ENCODE results near the gene SUGCT.
"Not testable (repeated sequence)": the region's sequence is repeated elsewhere in the genome, so short reads cannot be mapped to it uniquely, and the experiment has no call there.

Gene SUGCT

GRCh38 chr7:40627361-40627760 is 492.6 kb downstream of the SUGCT start:
- DNase-seq (ENCODE audit: low spot score) = not testable (repeated sequence)

- DNase-seq (ENCODE audit: low spot score) = no peak
Measured at GRCh38 chr7:40629891-40630290, 495.1 kb downstream of the SUGCT start.

- no peak for DNase-seq (ENCODE audit: low spot score)
Measured at GRCh38 chr7:40634118-40634517, 499.3 kb downstream of the SUGCT start.

GRCh38 chr7:40638545-40639320 is 503.9 kb downstream of the SUGCT start:
- DNase-seq (ENCODE audit: low spot score) = no peak

GRCh38 chr7:40640566-40640965 is 505.8 kb downstream of the SUGCT start:
- no peak for DNase-seq (ENCODE audit: low spot score)

- no peak for DNase-seq (ENCODE audit: low spot score)
Measured at GRCh38 chr7:40641701-40642100, 506.9 kb downstream of the SUGCT start.

GRCh38 chr7:40643664-40644063 is 508.9 kb downstream of the SUGCT start:
- no peak for DNase-seq (ENCODE audit: low spot score)

GRCh38 chr7:40644454-40645188 is 509.8 kb downstream of the SUGCT start:
- DNase-seq (ENCODE audit: low spot score) = no peak

- DNase-seq (ENCODE audit: low spot score) = no peak
Measured at GRCh38 chr7:40645197-40645596, 510.4 kb downstream of the SUGCT start.

GRCh38 chr7:40646717-40647116 is 511.9 kb downstream of the SUGCT start:
- no peak for DNase-seq (ENCODE audit: low spot score)

GRCh38 chr7:40647719-40648118 is 512.9 kb downstream of the SUGCT start:
- DNase-seq (ENCODE audit: low spot score) = no peak

GRCh38 chr7:40649247-40649646 is 514.4 kb downstream of the SUGCT start:
- DNase-seq (ENCODE audit: low spot score) = no peak

GRCh38 chr7:40650903-40651302 is 516.1 kb downstream of the SUGCT start:
- not testable (repeated sequence) for DNase-seq (ENCODE audit: low spot score)

GRCh38 chr7:40654171-40654570 is 519.4 kb downstream of the SUGCT start:
- no peak for DNase-seq (ENCODE audit: low spot score)

- DNase-seq (ENCODE audit: low spot score) = no peak
Measured at GRCh38 chr7:40655426-40655825, 520.6 kb downstream of the SUGCT start.

GRCh38 chr7:40656349-40656748 is 521.5 kb downstream of the SUGCT start:
- DNase-seq (ENCODE audit: low spot score) = no peak

- DNase-seq (ENCODE audit: low spot score) = no peak
Measured at GRCh38 chr7:40658729-40659128, 523.9 kb downstream of the SUGCT start.

GRCh38 chr7:40659231-40659630 is 524.4 kb downstream of the SUGCT start:
- no peak for DNase-seq (ENCODE audit: low spot score)

GRCh38 chr7:40673285-40673684 is 538.5 kb downstream of the SUGCT start:
- DNase-seq (ENCODE audit: low spot score) = no peak

GRCh38 chr7:40674316-40674715 is 539.5 kb downstream of the SUGCT start:
- no peak for DNase-seq (ENCODE audit: low spot score)

- no peak for DNase-seq (ENCODE audit: low spot score)
Measured at GRCh38 chr7:40675741-40676140, 540.9 kb downstream of the SUGCT start.

- no peak for DNase-seq (ENCODE audit: low spot score)
Measured at GRCh38 chr7:40676221-40676620, 541.4 kb downstream of the SUGCT start.

- DNase-seq (ENCODE audit: low spot score) = no peak
Measured at GRCh38 chr7:40680657-40681056, 545.9 kb downstream of the SUGCT start.

- no peak for DNase-seq (ENCODE audit: low spot score)
Measured at GRCh38 chr7:40682696-40683095, 547.9 kb downstream of the SUGCT start.

All from hematopoietic multipotent progenitor cell treated with erythropoietin and hydrocortisone succinate and interleukin-3 and kit ligand, for 17 days (in vitro differentiated cells).